ENCODE data around the gene GRK3. TPM values are rescaled to one million over a fixed set of nuclear protein-coding genes. Genes with fewer than 3 reads are reported as not detected.

GRK3 gene
- total and polyA plus RNA-seq, 10 of the 15 experiments (the other 5 are each of a cell fraction or from before 2014, with no cell fraction given) = 3.1 to 35.1 (median 14.7) TPM

DNA sequence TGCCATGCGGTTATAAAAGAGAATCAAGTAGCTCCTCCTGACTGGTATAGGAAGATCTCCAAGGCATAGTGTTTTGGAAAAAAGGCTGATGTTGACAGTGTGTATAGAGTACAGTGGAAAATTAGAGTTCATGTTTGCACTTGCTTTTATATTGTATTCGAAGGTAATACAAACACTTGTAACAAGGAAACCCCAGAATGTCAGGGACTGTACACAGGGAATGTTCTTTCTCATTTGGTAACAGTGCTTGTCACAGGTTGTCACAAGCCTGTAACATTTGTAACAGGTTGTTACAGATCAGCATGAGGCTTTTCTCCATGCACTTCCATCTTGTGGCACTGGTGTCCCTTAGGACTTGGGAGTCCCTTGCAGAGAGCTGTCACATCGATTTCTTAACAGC is 64.0 kb downstream of the GRK3 start:
- no TSS peak for BruUV-seq (replicated peaks)
- Histone ChIP-seq H3K4me2 (ENCODE audit: control insufficient read depth, insufficient read depth) (no peak overlapping the region), H2AFZ (ENCODE audit: control insufficient read depth, low read depth, low read length) (no peak overlapping the region), H3K4me3 (no peak overlapping the region), H3K27ac (ENCODE audit: control insufficient read depth, insufficient read depth) (no peak overlapping the region), H3K79me2 (ENCODE audit: control insufficient read depth, insufficient read depth, low read length) (peaks cover 7% of the 10 kb centered on the region), H3K27me3 (replicated peaks in 1 of 2; ENCODE audit: control insufficient read depth in 2 of 2, insufficient read depth in 2 of 2, low read length in 1 of 2) (no peaks in the 10 kb centered on the region), H3K9ac (ENCODE audit: control insufficient read depth, insufficient read depth, low read length) (no peak overlapping the region), H3K9me3 (replicated peaks; ENCODE audit: control insufficient read depth, insufficient read depth, low read length) (no peaks in the 10 kb centered on the region), H4K20me1 (ENCODE audit: control insufficient read depth, insufficient read depth) (no peaks in the 10 kb centered on the region), H3K4me1 (ENCODE audit: control insufficient read depth, insufficient read depth, low read length) (peaks cover 21% of the 10 kb centered on the region), H3K36me3 (ENCODE audit: control insufficient read depth in 2 of 2, insufficient read depth in 2 of 2, low read length in 1 of 2) (no peaks in the 10 kb centered on the region)
- CTCF ChIA-PET = no interaction called here
- RAD21 ChIA-PET (ENCODE audit: unreplicated experiment) = no interaction called here
- no peak for FAIRE-seq
- in situ Hi-C loops (cut with MboI) (no loop called here), intact Hi-C loops (cut with micrococcal nuclease; ENCODE audit: unreplicated experiment) (no loop called here)
- no peak for DNase-seq (ENCODE audit: low read depth, low spot score)
- SMC1A ChIA-PET (ENCODE audit: uncharacterized antibody, unreplicated experiment) = interaction anchor here (1.5 kb wide), 1 partner anchor 33 kb away, joined by 4 read pairs; no protein-coding TSS in a partner anchor
- no peak for ATAC-seq
- WGBS (ENCODE audit: insufficient coverage, insufficient replicate concordance, low lambda C conversion rate, missing lambda C conversion rate) = 60% methylated on average over 3 of the region's 3 CpGs
- POLR2A ChIA-PET = interaction anchor here (0.5 kb wide), 1 partner anchor 61 kb away, joined by 3 read pairs; no protein-coding TSS in a partner anchor
- no peak for TF ChIP-seq HCFC1 (IDR thresholded peaks at IDR 0.05; ENCODE audit: low read length)
- TF ChIP-seq GATAD2B (conservative IDR thresholded peaks at IDR 0.05; ENCODE audit: low read depth) = no peak
- TF ChIP-seq MEF2B (IDR thresholded peaks at IDR 0.05; ENCODE audit: partially characterized antibody, poor library complexity, severe bottlenecking) = no peak
- TF ChIP-seq RB1 (IDR thresholded peaks at IDR 0.05; ENCODE audit: borderline replicate concordance) = no peak
- no peak for TF ChIP-seq ZNF24 (IDR thresholded peaks at IDR 0.05)
- TF ChIP-seq WRNIP1 (IDR thresholded peaks at IDR 0.05; ENCODE audit: borderline replicate concordance, low read depth, low read length) = no peak
- no peak for TF ChIP-seq RCOR1 (conservative IDR thresholded peaks at IDR 0.05; ENCODE audit: low read depth, low read length)
- TF ChIP-seq NR2F1 (conservative IDR thresholded peaks at IDR 0.05) = no peak
- no peak for TF ChIP-seq TCF7 (IDR thresholded peaks at IDR 0.05; ENCODE audit: borderline replicate concordance)
- TF ChIP-seq, protein P1, sequence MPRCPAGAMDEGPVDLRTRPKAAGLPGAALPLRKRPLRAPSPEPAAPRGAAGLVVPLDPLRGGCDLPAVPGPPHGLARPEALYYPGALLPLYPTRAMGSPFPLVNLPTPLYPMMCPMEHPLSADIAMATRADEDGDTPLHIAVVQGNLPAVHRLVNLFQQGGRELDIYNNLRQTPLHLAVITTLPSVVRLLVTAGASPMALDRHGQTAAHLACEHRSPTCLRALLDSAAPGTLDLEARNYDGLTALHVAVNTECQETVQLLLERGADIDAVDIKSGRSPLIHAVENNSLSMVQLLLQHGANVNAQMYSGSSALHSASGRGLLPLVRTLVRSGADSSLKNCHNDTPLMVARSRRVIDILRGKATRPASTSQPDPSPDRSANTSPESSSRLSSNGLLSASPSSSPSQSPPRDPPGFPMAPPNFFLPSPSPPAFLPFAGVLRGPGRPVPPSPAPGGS (IDR thresholded peaks at IDR 0.05; ENCODE audit: borderline replicate concordance, insufficient read depth, low read depth, low read length, poor library complexity, severe bottlenecking) = no peak
- no peak for TF ChIP-seq SIN3A (IDR thresholded peaks at IDR 0.05; ENCODE audit: low read depth, low read length)
- no peak for TF ChIP-seq ASH2L (IDR thresholded peaks at IDR 0.05; ENCODE audit: borderline replicate concordance, low read depth)
- TF ChIP-seq POLR2AphosphoS5 (IDR thresholded peaks at IDR 0.05; ENCODE audit: low read length) = no peak
- TF ChIP-seq, protein P2, sequence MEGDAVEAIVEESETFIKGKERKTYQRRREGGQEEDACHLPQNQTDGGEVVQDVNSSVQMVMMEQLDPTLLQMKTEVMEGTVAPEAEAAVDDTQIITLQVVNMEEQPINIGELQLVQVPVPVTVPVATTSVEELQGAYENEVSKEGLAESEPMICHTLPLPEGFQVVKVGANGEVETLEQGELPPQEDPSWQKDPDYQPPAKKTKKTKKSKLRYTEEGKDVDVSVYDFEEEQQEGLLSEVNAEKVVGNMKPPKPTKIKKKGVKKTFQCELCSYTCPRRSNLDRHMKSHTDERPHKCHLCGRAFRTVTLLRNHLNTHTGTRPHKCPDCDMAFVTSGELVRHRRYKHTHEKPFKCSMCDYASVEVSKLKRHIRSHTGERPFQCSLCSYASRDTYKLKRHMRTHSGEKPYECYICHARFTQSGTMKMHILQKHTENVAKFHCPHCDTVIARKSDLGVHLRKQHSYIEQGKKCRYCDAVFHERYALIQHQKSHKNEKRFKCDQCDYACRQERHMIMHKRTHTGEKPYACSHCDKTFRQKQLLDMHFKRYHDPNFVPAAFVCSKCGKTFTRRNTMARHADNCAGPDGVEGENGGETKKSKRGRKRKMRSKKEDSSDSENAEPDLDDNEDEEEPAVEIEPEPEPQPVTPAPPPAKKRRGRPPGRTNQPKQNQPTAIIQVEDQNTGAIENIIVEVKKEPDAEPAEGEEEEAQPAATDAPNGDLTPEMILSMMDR (IDR thresholded peaks at IDR 0.05 in 2 of 3, conservative IDR thresholded peaks at IDR 0.05 in 1 of 3; ENCODE audit: control insufficient read depth in 2 of 3, extremely low read depth in 1 of 3, insufficient read depth in 1 of 3, low read depth in 3 of 3, low read length in 3 of 3) = no peak
- no peak for TF ChIP-seq SPI1 (IDR thresholded peaks at IDR 0.05; ENCODE audit: borderline replicate concordance, insufficient read depth, low read depth, low read length)
- TF ChIP-seq, protein P3, sequence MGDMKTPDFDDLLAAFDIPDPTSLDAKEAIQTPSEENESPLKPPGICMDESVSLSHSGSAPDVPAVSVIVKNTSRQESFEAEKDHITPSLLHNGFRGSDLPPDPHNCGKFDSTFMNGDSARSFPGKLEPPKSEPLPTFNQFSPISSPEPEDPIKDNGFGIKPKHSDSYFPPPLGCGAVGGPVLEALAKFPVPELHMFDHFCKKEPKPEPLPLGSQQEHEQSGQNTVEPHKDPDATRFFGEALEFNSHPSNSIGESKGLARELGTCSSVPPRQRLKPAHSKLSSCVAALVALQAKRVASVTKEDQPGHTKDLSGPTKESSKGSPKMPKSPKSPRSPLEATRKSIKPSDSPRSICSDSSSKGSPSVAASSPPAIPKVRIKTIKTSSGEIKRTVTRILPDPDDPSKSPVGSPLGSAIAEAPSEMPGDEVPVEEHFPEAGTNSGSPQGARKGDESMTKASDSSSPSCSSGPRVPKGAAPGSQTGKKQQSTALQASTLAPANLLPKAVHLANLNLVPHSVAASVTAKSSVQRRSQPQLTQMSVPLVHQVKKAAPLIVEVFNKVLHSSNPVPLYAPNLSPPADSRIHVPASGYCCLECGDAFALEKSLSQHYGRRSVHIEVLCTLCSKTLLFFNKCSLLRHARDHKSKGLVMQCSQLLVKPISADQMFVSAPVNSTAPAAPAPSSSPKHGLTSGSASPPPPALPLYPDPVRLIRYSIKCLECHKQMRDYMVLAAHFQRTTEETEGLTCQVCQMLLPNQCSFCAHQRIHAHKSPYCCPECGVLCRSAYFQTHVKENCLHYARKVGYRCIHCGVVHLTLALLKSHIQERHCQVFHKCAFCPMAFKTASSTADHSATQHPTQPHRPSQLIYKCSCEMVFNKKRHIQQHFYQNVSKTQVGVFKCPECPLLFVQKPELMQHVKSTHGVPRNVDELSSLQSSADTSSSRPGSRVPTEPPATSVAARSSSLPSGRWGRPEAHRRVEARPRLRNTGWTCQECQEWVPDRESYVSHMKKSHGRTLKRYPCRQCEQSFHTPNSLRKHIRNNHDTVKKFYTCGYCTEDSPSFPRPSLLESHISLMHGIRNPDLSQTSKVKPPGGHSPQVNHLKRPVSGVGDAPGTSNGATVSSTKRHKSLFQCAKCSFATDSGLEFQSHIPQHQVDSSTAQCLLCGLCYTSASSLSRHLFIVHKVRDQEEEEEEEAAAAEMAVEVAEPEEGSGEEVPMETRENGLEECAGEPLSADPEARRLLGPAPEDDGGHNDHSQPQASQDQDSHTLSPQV (IDR thresholded peaks at IDR 0.05) = no peak

Data from GM12878 (cell line).